ENCODE data around the gene CENPX.

GRCh38 chr17:82063424-82064415, 41.0 kb upstream of the CENPX start:
- TF ChIP-seq ZNF565 (CRISPR knock-in tag; conservative IDR thresholded peaks at IDR 0.05; ENCODE audit: low read depth) (no peak), GLIS3 (CRISPR knock-in tag; IDR thresholded peaks at IDR 0.05) (no peak), PATZ1 (CRISPR knock-in tag; IDR thresholded peaks at IDR 0.05; ENCODE audit: borderline replicate concordance) (no peak), TCF4 (CRISPR knock-in tag; IDR thresholded peaks at IDR 0.05; ENCODE audit: borderline replicate concordance) (no peak), PPARA (CRISPR knock-in tag; IDR thresholded peaks at IDR 0.05; ENCODE audit: borderline replicate concordance) (no peak), RARB (CRISPR knock-in tag; IDR thresholded peaks at IDR 0.05) (no peak), ZNF70 (CRISPR knock-in tag; IDR thresholded peaks at IDR 0.05) (no peak), ZFP3 (CRISPR knock-in tag; IDR thresholded peaks at IDR 0.05) (no peak)
